MM.1S (cell line): ENCODE measurements around the gene SCN4A.

Source experiments
- DNase-seq: peaks from one replicate; pipeline ENCODE4 v3.0.0-alpha.2; 2015
- H2AFZ ChIP-seq: fragments of 300-600 bp; sonication (generic); 2 replicates; pipeline ENCODE4 v1.6.0; 2016; ENCODE audit warnings: antibody characterized with exemption, low read length
- H3F3A ChIP-seq: fragments of 300-600 bp; sonication (generic); 2 replicates; pipeline ENCODE4 v1.6.1; 2016; ENCODE audit warnings: mild to moderate bottlenecking, antibody characterized with exemption, low read length, moderate library complexity, mixed read lengths; ENCODE audit not compliant: insufficient read depth
- H3K27ac ChIP-seq: fragments of 300-600 bp; sonication (generic); 2 replicates; pipeline ENCODE4 v1.5.1; 2016; ENCODE audit warnings: mild to moderate bottlenecking, low read length
- H3K27me3 ChIP-seq: fragments of 300-600 bp; sonication (generic); replicated peaks from 2 replicates; pipeline ENCODE4 v1.6.0; 2016; ENCODE audit warnings: low read length; ENCODE audit not compliant: insufficient read depth
- H3K36me3 ChIP-seq: fragments of 300-600 bp; sonication (generic); replicated peaks from 2 replicates; pipeline ENCODE4 v1.6.1; 2016; ENCODE audit warnings: mild to moderate bottlenecking, low read length, mixed read lengths; ENCODE audit not compliant: insufficient read depth
- H3K4me1 ChIP-seq: fragments of 300-600 bp; sonication (generic); 2 replicates; pipeline ENCODE4 v1.6.1; 2016; ENCODE audit warnings: low read length, mixed read lengths
- H3K4me2 ChIP-seq: fragments of 300-600 bp; sonication (generic); 2 replicates; pipeline ENCODE4 v1.6.0; 2016; ENCODE audit warnings: low read depth, low read length
- H3K4me3 ChIP-seq: fragments of 300-600 bp; sonication (generic); 2 replicates; pipeline ENCODE4 v1.5.1; 2016; ENCODE audit warnings: low read length, mixed read lengths
- H3K79me2 ChIP-seq: fragments of 300-600 bp; sonication (generic); 2 replicates; pipeline ENCODE4 v1.6.1; 2016; ENCODE audit warnings: mixed run types, low read length, mixed read lengths
- H3K9ac ChIP-seq: fragments of 300-600 bp; sonication (generic); 2 replicates; pipeline ENCODE4 v1.6.1; 2016; ENCODE audit warnings: low read length, mixed read lengths
- H3K9me2 ChIP-seq: fragments of 300-600 bp; sonication (generic); replicated peaks from 2 replicates; pipeline ENCODE4 v1.6.1; 2016; ENCODE audit warnings: mild to moderate bottlenecking, low read length, mixed read lengths; ENCODE audit not compliant: insufficient read depth
- H3K9me3 ChIP-seq: fragments of 300-600 bp; sonication (generic); replicated peaks from 2 replicates; pipeline ENCODE4 v1.6.1; 2016; ENCODE audit warnings: mild to moderate bottlenecking, low read length, mixed read lengths; ENCODE audit not compliant: insufficient read depth
- H4K20me1 ChIP-seq: fragments of 300-600 bp; sonication (generic); 2 replicates; pipeline ENCODE4 v1.6.1; 2016; ENCODE audit warnings: mild to moderate bottlenecking, low read length, moderate library complexity, mixed read lengths; ENCODE audit not compliant: insufficient read depth
- EZH2 ChIP-seq: fragments of 300-600 bp; sonication (generic); optimal IDR thresholded peaks from 2 replicates; pipeline ENCODE3; 2017; ENCODE audit warnings: low read depth, mild to moderate bottlenecking, antibody characterized with exemption, low read length, mixed read lengths
- EZH2phosphoT487 ChIP-seq: fragments of 300-600 bp; sonication (generic); IDR thresholded peaks from 2 replicates; pipeline ENCODE4 v1.6.1; 2018; ENCODE audit warnings: antibody characterized with exemption, low read length
- TF ChIP-seq, protein P1 (sequence below): fragments of 300-600 bp; sonication (generic); IDR thresholded peaks from 2 replicates; pipeline ENCODE4 v1.5.1; 2016; ENCODE audit warnings: antibody characterized with exemption, low read length, mixed read lengths

The SCN4A gene

DNA sequence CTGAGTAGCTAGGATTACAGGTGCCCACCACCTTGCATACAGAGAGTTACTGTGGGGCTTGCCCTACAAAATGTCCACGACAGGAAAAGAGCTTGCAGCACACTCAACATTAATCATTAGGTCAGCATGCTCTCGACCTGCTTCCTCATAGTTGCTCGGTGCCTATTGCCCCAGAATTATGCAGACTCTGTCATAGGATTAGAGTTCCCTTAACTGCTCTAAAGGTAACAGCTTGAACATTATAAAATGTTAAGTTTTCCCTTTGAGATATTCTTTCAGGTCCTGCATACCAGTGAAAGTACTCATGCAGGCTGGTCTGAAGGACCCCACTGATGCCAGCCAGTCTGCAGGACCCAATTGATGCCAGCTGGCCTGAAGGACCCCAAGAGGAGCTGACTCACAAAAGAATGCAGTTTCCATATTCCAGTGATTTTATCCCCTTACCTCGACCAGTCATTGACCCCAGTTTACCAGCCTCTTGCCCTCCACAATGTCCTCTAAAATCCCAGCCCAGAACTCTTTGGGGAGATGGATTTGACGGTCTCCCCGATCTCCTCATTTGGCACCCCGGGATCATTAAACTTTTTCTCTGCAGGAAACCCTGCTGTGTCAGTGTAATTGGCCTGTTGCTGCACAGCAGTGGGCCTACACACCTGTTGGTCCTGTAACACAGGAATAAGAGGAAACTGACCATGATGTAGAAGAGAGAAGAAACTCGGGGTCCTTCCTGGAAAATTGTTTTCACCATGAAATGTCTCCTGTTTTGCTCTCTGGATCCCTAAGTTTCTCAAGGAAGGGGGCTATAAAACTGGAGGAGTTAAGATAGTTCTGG, 37.1 kb upstream of the SCN4A start:
- H3F3A ChIP-seq, result no peaks in the 10 kb centered on the region
- H3K27me3 ChIP-seq, result no peaks in the 10 kb centered on the region
- H3K4me1 ChIP-seq, result no peaks in the 10 kb centered on the region; the same call in 1 of the 2 replicates
- H4K20me1 ChIP-seq, result no peaks in the 10 kb centered on the region
- no peak overlapping the region for H3K9ac ChIP-seq
- TF ChIP-seq EZH2 (no peak), EZH2phosphoT487 (no peak)
- TF ChIP-seq, protein P1, sequence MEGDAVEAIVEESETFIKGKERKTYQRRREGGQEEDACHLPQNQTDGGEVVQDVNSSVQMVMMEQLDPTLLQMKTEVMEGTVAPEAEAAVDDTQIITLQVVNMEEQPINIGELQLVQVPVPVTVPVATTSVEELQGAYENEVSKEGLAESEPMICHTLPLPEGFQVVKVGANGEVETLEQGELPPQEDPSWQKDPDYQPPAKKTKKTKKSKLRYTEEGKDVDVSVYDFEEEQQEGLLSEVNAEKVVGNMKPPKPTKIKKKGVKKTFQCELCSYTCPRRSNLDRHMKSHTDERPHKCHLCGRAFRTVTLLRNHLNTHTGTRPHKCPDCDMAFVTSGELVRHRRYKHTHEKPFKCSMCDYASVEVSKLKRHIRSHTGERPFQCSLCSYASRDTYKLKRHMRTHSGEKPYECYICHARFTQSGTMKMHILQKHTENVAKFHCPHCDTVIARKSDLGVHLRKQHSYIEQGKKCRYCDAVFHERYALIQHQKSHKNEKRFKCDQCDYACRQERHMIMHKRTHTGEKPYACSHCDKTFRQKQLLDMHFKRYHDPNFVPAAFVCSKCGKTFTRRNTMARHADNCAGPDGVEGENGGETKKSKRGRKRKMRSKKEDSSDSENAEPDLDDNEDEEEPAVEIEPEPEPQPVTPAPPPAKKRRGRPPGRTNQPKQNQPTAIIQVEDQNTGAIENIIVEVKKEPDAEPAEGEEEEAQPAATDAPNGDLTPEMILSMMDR, result no peak
- no peaks in the 10 kb centered on the region for H3K9me3 ChIP-seq
- no peak for DNase-seq
- no peak overlapping the region for H2AFZ ChIP-seq
- H3K79me2 ChIP-seq, result peaks cover 51% of the 10 kb centered on the region
- no peak overlapping the region for H3K4me2 ChIP-seq
- no peak overlapping the region for H3K27ac ChIP-seq
- no peak overlapping the region for H3K4me3 ChIP-seq
- no peaks in the 10 kb centered on the region for H3K9me2 ChIP-seq
- H3K36me3 ChIP-seq, result no peaks in the 10 kb centered on the region

DNA sequence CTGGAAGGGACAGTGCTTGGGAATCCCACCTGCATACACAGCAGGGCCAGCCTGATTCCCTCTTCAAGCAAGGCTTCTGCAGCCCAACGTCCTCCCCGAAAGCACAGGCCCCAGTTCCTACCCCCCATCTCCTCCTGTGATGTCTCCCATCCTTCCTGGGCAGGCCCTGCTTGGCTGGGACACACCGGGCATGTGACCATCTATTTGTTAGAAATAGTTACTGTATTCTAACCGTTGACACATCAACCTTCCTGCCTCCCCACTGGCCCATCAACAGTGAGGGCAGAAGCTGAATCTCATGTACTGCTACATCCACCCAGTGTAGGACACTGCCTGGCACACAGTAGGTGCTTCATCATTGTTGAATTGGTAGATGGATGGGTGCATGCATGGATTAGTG, 36.1 kb upstream of the SCN4A start:
- Histone ChIP-seq H3K9me2 (no peaks in the 10 kb centered on the region), H3K9ac (no peak overlapping the region), H2AFZ (no peak overlapping the region), H3K27me3 (no peaks in the 10 kb centered on the region), H3K4me2 (no peak overlapping the region), H3K36me3 (no peaks in the 10 kb centered on the region), H4K20me1 (no peaks in the 10 kb centered on the region), H3K79me2 (peaks cover 43% of the 10 kb centered on the region), H3F3A (no peaks in the 10 kb centered on the region), H3K4me3 (no peak overlapping the region), H3K9me3 (no peaks in the 10 kb centered on the region), H3K4me1 (no peaks in the 10 kb centered on the region), H3K27ac (no peak overlapping the region)
- TF ChIP-seq, protein P1, result no peak
- TF ChIP-seq EZH2 (no peak), EZH2phosphoT487 (no peak)
- DNase-seq, result no peak

GRCh38 chr17:64008346-64008745, 35.6 kb upstream of the SCN4A start:
- no peak overlapping the region for H3K4me3 ChIP-seq
- no peaks in the 10 kb centered on the region for H3K36me3 ChIP-seq
- TF ChIP-seq, protein P1, result no peak
- TF ChIP-seq EZH2, result no peak
- no peak for TF ChIP-seq EZH2phosphoT487
- no peak overlapping the region for H2AFZ ChIP-seq
- DNase-seq, result no peak
- no peaks in the 10 kb centered on the region for H3K4me1 ChIP-seq
- H3K4me2 ChIP-seq, result no peak overlapping the region
- H4K20me1 ChIP-seq, result no peaks in the 10 kb centered on the region
- no peaks in the 10 kb centered on the region for H3K9me2 ChIP-seq
- no peaks in the 10 kb centered on the region for H3K27me3 ChIP-seq
- no peak overlapping the region for H3K9ac ChIP-seq
- H3K9me3 ChIP-seq, result no peaks in the 10 kb centered on the region
- no peaks in the 10 kb centered on the region for H3F3A ChIP-seq
- H3K27ac ChIP-seq, result no peak overlapping the region
- H3K79me2 ChIP-seq, result peaks cover 38% of the 10 kb centered on the region
